ENCODE results near the gene ZIC3. TPM values are rescaled to one million over a fixed set of nuclear protein-coding genes. Genes with fewer than 3 reads are reported as not detected.
"Not testable (repeated sequence)": the region's sequence is repeated elsewhere in the genome, so short reads cannot be mapped to it uniquely, and the experiment has no call there.

ZIC3 gene
- 0.74 and 1.4 TPM in 2 replicates for total RNA-seq (2014; rRNA removed; shearing (Covaris generic))

DNA sequence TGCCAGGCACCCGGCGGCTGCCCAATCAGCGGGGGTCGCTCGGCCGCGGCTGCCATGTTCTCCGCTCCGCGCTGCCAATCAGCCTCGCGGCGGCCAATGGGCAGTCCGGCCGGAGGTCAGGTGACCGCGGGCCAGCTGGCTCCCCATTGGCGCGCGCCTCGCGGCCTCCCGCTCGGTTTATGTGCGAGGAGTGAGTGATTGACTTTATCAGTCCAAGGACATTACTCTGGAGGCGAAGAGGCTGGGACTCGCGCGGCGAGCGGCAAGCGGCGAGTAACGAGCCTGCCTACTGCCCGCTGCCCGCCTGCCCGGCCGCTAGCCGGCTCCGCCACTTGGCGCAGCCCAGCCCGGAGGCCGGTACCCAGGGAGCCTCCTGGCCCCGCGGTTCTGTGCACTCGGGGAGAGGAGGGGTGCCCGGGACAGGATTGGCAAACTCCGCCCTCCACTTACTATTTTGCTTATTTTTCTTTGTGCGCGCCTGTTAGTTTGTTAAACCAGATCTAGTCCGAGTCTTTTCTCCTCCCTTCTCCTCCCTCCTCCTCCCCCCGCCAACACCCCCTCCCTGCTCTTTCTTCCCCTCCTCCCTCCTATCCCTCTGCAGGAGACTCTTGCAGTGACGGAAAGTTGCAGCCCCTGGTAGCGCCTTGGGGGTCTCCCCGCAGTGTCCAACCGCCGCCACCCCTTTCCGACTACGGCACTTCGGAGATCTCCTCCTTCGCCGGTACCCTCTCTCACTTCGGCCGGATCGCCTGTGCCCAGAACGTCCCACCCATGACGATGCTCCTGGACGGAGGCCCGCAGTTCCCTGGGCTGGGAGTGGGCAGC, at the start of gene ZIC3:
Gene ZIC3 (plus strand): TSS at position 207 of the 825 bp plus-strand sequence. CDS start 565 bp downstream, at position 772.
- peak; percentile 89 for DNase-seq (ENCODE audit: low read depth)

DNA sequence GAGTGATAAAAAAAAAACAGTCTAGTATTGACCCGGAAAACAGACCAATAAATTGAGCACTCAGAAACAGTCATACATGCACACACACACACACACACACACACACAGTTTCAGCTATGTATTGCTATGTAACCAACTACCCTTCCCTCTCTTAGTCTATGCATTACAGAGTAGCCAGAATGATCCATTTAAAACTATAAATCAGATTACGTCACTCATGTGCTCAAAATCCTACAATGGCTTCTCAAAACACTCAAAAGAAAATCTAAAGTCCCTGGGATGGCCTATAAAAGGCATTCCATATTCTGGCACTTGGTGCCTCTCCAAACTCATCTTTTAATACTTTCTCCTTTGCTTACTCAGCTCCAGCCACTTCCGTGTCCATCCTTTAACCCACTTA, 46.5 kb upstream of the ZIC3 start:
- no peak for DNase-seq (ENCODE audit: low read depth)

DNA sequence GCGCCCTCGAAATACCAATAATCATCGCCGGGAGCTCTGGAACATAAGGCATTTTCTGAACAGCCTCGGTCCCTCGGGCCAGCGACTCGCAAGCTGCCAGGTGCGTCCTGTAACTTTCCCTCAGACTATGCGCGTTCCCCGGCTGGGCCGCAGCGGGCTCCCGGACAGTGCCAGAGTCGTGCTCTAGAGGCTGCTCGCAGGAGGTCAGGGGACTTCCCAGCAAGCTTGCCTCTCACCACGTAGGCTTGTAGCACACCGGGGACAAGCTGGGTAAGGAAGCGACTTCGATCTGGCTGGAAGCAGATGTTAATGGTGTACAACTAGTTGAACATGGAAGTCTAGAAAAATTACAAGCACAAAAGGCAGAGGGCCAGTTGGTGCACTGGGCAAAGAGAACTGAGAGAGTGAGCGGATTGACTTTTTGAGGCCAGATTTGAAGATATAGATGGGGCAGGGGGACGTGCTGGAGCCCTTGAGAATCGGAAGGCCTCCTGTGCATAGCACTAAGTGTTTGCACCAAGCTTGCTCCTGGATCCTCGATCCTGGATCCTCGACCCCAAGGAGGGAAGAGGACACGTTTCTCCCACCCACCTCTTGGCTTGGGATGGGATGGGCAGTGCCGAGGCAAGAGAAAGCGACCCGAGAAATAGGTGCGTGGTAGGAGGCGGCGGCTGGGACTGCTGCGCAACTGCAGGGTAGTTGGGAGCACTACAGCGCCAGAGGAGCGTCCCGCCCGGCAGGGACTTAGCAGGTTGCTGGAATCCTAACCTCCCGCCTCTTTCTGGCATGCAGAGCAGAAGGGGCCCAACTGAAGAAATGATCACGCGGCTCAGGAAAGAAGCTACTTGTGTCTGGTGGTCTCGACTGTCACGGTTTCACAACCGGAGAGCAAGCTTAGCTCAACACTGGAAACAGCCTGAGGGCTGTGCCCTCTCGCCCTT, 19.9 kb upstream of the ZIC3 start:
- DNase-seq (ENCODE audit: low read depth) = no peak

DNA sequence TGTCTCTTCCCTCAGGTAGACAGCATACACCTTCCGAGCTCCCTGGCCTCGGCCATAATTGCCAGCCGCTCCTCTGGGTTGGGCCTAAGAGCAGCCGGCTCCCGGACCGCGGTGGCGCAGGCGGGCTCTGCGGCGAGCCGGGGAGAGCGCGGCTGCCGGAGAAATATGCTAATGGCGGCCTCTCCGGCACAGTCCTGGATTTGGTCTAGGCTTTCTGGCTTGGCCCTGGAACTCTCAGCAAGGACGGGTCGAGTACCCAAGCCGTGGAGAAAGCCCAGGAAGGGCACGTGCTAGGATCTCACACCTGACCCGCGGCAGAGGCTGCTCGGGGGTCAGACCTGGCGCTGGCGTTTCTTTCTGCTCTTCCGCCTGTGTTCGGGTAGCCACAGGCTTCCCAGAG, 18.6 kb upstream of the ZIC3 start:
- no peak for DNase-seq (ENCODE audit: low read depth)

DNA sequence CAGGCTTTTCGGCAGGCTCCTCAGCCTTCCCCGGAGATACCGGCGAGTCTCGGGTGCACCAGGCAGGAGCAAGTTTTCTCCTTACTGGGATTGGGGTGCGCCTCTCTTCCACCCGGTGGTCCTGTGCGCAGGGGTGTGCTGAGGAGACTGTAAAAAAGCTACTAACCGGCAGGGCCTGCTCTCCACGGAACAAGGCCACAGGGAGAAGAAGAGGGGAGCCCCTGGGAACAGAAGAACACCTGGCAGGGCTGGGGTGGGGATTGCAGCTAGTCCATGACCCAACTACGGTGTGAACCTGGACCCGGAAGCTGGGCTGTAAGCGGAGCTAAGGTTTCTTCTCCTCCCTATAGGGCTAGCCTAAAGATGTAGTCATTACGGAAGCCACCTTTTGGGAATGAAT, 17.7 kb upstream of the ZIC3 start:
- no peak for DNase-seq (ENCODE audit: low read depth)

DNA sequence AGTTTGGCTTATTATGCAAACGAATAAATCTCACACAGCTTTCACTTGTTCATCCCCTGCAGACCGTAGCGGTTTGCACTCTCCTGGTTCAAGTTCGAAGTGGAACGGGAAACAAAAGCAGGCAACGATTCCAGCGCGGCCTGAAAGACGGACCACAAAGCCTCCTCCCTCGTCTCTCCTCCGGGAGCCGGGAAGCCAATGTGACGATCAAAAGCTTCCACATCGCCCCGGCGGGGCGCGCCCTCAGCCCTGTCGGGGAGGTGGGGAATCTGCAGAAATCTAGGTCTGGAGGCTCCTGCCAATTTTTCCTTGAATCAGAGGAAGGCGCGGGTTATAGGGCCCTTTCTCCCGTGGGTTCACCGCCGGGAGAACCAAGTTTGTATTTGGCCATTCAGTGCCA, 16.9 kb upstream of the ZIC3 start:
- DNase-seq (ENCODE audit: low read depth) = no peak

DNA sequence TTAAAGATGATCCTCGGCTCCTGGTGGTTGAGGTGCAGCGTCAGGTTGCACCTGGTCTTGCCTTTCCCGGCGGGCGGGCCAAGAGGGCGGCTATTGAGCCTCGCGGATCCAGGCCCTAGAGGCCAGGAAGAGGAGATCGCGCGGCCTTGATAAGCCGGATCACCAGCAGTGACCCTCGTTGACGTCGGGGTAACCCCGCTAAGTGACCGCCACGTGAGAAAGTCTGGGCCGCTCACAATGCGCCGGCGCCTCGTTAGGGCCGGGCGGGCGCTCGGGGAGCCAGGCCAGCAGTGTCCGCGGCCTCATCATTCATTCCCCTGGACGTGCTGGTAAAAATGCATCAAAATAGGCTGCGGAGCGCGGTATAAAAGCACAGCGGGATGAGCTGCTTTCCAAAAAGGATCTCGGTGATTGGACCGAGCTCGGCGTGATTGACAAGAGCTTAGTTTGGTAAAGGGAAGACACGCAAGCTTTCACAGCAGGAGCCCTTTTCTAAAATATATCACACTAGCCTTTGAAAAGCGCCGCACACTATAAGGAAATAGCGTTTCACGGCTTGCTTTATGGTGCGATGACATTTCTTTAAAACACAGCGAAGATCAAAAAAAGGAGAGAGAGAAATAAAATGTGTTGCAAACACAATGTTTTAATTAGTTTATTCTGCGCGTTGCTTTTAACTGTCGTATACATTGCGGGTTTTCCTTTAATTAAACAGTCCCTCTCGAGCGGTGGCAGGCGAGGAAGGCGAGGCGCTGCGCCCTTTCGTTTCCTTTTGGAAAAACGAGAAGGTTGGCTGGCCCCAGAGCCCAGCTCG, 15.9 kb upstream of the ZIC3 start:
- no peak for DNase-seq (ENCODE audit: low read depth)

DNA sequence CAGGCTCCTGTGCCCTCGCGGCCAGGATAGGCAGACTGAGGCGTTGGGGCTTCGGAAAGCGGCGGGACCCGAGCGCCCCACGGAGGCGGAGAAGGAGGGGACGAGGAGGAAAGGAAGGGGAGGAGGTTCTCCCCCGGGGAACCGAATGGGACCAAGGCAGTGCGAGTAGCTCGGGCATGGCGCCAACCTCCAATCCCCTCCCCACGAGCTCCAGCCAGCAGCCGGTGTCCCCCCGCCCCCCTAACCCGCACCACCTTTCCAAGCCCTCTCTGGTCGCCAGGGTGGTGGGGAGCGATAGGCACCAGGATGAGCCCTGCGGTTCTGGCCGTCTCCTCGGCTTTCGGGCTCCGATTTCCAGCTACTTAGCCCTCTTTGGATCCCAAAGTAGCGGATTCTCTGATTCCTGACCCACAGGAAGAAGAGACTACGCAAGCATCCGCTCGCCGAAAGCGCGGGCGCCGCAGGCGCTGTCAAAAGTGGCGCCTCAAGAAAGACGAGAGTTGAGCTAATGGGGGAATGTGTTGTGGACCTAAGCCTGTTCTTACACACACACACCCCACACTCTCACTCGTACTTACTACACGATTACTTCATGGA, 15.2 kb upstream of the ZIC3 start:
- peak; percentile 43 for DNase-seq (ENCODE audit: low read depth)

DNA sequence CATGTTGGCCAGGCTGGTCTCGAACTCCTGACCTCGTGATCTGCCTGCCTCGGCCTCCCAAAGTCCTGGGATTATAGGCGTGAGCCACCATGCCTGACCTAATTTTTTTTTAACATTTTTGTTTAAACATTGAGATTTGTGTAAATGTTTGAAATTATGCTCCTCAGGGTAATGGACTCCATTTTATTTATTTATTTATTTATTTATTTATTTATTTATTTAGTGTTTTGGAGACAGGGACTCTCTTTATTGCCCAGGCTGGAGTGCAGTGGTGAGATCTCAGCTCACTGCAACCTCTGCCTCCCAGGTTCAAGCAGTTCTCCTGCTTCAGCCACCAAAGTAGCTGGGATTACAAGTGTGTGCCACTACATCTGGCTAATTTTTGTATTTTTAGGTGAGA, 13.8 kb upstream of the ZIC3 start:
- not testable (repeated sequence) for DNase-seq (ENCODE audit: low read depth)

DNA sequence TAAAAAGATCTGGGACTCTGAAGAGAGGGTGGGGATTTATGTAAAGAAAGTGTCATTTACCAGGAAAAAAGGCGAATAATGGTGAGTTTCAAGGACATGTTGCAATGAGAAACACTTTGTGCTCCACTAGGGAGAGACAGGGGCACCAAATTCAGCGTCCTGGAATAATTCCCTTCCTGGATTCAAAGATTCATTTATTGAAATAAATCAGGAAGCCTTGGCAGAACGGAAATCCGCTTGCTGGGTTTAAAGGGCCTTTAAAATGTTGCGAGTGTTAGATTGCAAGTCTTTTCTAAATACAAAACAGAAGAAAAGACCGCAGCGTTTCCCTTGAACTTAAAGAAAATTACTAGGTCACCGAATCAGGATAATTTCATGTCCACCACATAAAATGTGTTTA, 3.8 kb upstream of the ZIC3 start:
- no peak for DNase-seq (ENCODE audit: low read depth)

DNA sequence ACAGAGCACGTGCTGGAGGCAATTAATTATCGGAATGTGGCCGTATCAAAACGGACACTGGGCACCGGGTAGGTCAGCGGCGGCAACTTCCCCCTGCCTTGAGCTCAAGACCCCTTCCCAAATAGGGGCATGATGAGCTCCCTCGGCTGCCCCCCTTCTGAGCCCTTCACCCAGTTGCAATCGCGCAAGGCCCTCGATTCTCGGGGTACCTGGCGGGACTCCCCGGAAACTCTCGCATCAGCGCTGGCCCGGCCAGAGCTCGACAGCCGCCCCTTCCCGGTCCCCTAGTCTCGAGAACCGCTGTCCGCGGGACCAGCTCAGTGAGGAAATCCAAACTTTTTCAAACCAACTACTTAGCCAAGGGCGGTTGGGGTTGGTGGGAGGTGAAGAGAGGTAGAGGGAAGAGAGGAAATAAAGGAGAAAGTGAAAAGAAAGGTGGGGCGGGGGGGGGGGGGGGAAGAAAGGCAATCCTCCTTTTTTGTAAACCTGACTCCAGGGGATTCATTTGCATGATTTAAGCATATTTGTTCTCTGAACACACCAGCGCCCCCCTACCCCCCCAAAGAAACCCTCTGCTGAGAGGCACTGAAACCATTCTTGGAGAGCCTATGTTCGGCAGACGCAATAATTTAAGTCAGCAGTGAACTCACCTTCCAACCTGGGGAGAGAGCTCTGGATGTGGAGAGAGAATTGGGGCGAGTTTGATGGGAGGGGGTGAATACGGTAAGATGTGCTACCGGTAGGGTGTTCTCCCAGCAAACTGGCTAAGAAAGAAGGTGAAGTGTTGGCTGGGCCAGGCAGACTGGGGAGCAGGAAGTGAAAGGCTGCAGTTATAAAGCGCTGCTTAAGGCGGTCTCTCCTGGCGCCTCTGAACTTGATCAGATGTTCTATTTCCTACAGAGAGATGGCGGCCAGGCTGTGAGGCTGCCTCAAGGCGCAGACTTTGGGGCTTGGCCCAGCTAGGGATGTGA, 2.0 kb upstream of the ZIC3 start:
- peak; percentile 52 for DNase-seq (ENCODE audit: low read depth)

DNA sequence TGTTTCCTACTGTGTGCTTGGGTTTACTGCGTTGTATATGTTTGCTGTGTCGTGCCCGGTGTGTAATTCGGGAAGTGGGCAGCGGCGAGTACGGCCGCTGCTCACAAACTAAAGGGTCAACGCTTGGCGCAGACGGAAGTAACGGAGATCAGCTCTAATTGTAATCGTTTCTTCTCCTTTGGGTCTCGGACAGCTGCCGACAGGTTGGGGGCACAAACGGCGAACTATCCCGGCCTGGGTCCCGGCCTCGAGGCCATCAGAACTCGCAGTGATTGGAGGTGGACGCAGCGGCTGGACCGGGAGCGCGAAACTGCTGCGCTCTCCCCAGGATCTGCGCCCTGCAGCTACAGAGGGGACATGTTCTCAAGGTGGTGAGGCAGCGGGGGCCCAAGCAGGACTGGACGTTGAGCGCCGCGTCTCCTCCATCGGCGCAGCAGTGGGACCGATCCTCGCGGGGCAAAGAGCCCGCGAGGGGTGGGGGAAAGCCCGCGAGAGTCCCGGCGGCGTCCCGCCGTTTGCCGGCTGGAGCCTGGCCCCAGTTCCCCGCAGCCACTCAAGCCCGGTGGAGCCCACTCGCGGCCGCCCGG, 516 bp upstream of the ZIC3 start:
- no peak for DNase-seq (ENCODE audit: low read depth)

DNA sequence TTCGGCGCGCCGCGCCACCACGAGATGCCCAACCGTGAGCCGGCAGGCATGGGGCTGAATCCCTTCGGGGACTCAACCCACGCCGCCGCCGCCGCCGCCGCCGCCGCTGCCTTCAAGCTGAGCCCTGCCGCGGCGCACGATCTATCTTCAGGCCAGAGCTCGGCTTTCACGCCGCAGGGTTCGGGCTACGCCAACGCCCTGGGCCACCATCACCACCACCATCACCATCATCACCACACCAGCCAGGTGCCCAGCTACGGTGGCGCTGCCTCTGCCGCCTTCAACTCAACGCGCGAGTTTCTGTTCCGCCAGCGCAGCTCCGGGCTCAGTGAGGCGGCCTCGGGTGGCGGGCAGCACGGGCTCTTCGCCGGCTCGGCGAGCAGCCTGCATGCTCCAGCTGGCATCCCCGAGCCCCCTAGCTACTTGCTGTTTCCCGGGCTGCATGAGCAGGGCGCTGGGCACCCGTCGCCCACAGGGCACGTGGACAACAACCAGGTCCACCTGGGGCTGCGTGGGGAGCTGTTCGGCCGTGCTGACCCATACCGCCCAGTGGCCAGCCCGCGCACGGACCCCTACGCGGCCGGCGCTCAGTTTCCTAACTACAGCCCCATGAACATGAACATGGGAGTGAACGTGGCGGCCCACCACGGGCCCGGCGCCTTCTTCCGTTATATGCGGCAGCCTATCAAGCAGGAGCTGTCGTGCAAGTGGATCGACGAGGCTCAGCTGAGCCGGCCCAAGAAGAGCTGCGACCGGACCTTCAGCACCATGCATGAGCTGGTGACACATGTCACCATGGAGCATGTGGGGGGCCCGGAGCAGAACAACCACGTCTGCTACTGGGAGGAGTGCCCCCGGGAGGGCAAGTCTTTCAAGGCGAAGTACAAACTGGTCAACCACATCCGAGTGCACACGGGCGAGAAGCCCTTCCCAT, 1.1 kb downstream of the ZIC3 start:
- DNase-seq (ENCODE audit: low read depth) = peak; percentile 48

DNA sequence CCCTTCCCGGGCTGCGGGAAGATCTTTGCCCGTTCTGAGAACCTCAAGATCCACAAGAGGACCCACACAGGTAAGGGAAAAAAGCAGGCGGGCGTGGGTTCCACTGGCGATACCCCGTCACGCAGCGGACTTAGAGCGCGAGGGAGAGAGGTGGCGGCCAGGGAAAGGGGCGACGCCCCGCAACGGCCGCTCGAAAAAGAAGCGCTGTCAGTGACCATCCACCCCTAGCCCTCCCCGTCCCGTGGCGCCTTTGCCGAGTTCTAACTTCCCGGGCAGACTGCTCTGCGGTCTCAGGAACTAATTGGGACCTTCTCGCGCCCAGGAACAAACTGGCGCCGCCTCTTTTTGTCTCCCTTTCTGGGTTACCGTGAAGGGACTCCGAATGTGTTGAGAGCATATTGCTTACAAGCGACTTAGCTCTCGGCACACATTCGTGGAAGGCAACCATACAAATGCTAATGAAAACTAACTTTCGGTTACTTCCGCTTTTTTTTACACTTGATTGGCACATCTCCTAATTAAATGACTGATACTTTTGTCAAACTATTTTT, 1.8 kb downstream of the ZIC3 start:
- no peak for DNase-seq (ENCODE audit: low read depth)

DNA sequence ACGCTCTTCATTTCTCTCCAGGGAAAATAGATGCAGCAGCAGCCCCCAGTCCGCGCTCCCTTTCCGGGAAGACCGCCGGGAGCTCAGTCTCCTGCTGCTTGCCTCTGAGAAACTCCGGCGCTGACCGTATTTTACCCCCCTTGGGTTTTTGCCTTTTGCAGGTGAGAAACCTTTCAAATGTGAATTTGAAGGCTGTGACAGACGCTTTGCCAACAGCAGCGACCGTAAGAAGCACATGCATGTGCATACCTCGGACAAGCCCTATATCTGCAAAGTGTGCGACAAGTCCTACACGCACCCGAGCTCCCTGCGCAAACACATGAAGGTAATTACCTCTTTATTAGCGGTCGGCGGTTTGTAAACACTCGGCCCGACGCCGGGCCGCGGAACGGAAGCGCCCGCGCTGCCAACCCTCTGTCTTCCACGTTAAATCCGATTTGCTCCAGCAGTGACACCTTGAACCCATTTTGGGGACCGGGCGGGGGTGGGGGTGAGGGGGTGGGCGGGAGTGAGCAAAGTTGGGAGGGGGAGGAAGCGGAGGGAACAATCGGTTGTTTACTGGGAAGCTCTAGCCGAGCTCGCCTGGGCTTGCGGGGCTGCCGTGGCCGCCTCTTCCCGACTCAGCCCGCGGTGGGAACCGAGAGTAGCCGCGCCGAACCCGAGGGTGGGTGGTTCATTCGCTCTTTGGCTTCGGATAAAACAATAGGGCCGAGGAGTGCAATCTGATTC, 3.0 kb downstream of the ZIC3 start:
- no peak for DNase-seq (ENCODE audit: low read depth)

DNA sequence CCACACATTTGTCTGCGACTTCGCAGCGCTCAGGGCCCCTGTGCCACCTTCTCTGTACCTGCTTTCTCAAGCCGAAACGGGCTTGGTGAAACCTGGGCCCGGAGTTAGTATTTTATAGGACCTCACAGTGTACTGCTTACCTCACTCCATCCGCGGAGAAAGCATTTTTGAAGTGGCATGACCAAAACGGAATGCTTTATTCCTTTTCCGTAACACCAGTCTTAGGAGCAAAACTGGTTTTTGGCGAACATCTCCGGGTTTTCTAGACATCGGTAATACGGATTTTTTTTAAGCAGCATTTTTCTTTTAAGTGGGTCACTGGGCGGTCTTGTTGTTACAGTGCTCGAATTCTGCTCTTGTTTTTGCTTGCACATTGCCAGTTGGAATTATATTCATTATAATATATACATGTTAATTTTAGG, 3.6 kb downstream of the ZIC3 start:
- no peak for DNase-seq (ENCODE audit: low read depth)

DNA sequence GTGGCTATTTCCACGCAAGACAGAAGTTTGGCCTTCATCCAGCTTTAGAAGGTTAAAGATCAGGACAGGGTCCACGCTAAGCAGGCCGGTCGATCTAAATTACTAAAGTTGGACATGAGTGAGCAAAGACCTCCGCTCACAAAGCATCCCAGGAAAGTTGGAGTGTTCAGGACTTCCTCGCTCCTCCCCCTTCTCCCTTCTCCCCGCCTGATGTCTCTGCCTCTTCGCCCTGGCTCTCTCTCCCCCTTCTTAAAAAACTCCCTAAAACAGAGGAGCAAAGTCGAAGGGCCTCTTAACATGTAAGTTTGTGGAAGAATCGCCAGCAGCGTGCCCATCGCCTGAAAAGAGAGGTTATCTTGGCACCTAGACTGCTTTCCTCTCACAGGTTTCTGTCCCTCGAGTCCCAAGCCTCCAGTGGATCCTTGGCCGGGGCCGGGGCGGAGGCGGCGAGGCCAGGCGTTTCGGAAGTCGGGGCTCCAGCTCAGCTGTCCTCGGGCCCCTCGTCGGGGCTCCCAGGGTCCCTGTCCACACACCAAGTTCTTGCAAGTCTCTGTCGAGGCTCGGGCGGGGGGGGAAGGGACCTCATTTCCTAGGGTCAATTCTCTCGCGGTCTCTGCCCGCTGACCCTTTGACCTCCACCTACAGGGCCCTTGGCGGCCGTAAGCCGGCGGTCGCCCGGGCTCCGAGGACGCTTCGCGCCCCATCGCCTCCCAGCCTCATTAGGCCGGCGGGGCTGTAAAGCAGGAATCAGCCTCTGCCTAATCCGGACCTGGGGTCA, 7.6 kb downstream of the ZIC3 start:
- DNase-seq (ENCODE audit: low read depth) = no peak

Measured in Daoy (cell line).